HG03135 (cell line): ENCODE measurements around the gene SNX9.
"Not testable (repeated sequence)": the region's sequence is repeated elsewhere in the genome, so short reads cannot be mapped to it uniquely, and the experiment has no call there.

Experiments used
- ATAC-seq: cut with Tn5 transposase; IDR thresholded peaks from one replicate; pipeline ENCODE4 v1.9.1; 2021; ENCODE audit warnings: mild to moderate bottlenecking, moderate library complexity; ENCODE audit not compliant: unreplicated experiment

SNX9 gene

DNA sequence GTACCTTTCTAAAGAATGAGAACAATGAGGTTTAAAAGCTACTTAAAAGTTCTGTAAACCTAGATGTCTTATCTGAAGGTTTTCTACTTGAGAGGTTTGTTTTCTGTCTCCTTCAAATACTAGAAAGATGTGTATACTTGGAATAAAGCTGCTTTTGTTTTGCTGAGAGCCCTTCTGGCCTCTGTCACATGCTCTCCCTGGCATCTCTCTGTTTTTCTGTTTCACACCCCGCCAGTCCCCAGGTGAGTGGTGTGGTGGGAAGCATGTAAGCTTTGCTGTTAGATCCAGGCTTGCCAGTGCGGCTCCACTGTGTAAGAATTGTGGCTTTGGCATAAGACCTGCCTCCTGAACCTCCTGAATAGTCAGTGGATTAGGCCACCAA lies 56.8 kb downstream of the SNX9 start:
- peak; percentile 48 for ATAC-seq

DNA sequence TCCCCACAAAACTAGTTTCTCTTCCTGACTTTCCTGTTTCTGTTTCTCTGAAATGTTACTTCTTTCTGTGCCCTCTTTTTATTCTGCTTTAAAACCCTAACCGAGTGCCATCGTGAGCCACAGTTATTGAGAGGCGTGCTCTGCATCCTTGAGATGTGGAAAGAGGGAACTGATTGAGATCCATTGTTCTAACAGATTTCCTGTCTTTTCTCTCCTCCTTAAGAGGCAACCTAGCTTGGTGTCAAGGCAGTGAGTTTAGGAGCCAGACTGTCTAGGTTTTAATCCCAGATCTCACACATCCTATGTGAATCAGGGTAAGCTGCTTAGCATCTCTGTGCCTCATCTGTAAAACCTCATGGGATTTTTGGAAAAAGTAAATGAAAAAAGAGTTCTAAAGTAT lies 57.5 kb downstream of the SNX9 start:
- ATAC-seq = no peak

DNA sequence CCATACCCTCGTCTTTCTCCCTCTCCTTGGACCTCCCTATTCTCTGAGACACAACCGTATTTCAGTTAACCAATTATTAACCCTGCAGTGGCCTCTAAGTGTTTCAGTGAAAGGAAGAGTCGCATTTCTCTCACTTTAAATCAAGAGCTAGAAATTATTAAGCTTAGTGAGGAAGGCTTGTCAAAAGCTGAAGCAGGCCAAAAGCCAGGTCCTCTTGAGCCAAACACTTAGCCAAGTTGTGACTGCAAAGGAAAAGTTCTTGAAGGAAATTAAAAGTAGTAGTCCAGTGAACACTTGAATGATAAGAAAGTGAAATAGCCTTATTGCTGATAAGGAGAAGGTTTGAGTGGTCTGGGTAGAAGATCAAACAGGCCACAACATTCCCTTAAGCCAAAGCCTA lies 58.3 kb downstream of the SNX9 start:
- no peak for ATAC-seq

- ATAC-seq = no peak
These were observed 61.7 kb downstream of the SNX9 start for GRCh38 chr6:157884756-157885155.

GRCh38 chr6:157885211-157885788 lies 62.3 kb downstream of the SNX9 start:
- no peak for ATAC-seq

DNA sequence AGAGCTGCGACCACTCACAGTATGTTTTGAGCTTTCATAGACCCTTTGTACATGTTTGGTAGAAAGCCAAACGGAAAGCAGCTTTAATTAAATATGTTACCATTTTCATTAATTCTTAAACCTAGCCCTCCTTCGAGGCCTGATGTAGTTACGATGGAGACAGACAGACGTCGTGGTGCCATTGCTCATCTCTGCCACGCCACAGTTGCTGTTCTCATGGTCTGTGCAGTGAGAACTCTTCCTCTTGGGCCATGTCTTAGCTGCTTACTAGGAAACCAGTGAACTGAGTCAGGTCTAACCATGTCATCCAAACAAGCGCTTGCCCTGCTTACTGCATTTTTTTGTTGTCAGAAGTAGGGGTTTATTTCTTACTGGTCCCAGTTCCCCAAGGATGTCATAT lies 62.8 kb downstream of the SNX9 start:
- ATAC-seq = no peak

DNA sequence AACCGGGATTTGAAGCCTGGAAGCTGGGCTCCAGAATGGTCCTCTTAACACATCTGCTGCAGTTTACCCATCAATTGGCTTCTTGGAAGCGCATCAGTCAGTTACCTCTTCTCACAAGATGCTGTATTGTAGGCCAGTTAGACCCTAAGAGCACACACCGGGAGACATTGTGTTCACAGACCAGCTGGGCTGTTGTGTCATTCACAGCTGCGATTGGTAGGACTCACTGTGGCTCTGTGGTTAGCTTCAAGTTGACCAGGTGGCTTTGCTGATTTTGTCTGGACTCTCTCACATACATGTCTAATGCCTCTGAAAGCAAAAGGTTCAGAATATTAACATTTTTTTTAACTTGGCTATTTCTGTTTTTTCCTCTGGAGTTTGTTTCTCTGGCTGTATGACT lies 64.8 kb downstream of the SNX9 start:
- ATAC-seq = no peak

DNA sequence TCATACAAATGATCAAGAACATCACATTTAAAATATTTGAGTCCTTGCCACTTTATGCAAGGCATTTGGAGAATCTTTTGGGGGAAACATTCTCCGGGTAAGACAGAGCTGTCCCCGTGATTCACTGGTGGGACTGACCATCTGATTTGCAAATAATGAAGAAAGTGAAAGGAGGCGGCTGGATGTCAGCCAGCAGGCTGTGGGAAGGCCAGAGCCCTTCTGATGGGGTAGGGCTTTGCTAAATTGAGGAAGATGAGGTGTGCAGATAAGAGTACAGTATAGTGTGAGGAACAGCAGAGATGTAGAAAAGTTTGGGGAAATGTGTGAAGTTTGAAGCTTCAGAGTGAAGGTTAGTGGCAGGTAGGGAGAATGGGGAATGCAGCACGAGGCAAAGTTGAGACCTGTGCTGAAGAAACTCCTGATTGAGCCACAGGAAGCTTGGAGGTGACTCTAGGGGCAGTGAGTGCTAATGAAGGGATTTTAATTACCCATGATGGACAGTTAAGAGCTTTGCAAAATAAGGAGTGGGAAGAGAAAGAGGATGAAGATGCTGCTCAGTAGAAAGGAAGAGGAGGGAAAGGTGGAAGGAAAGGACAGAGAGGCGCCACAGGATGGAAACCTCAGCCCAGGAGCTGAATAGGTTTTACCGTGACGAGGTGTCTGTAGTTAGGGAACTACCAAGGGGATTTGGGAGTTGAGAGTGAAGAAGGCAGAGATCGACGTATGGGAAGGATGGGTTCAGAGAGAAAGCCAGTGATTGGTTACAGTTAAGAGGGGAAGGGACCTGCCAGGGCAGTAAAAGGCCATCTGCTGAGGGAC lies 68.7 kb downstream of the SNX9 start:
- ATAC-seq = no peak

GRCh38 chr6:157892363-157892877 lies 69.4 kb downstream of the SNX9 start:
- no peak for ATAC-seq

GRCh38 chr6:157893238-157893637 lies 70.2 kb downstream of the SNX9 start:
- no peak for ATAC-seq

DNA sequence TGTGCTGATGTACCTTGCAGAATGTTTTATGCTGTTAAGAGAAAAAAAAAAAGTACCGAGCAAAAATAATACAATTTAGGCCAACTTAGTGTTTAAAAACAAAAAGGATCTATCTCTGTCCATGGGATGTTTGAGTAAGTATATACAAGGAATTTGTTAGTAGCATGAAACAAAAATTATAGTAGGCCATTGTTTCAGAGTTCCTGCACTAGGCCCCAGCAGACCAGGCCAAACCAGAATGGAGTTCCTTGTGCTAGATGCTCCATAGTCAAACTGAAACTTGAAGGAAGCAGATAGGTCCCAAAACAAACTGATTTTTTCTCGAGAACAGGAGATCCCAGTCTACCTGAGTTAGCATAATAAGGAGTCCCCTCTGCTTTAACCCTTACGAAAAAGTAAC lies 72.5 kb downstream of the SNX9 start:
- no peak for ATAC-seq

- ATAC-seq = no peak
These were observed 73.9 kb downstream of the SNX9 start for GRCh38 chr6:157896932-157897331.

GRCh38 chr6:157898169-157898568 lies 75.1 kb downstream of the SNX9 start:
- no peak for ATAC-seq

DNA sequence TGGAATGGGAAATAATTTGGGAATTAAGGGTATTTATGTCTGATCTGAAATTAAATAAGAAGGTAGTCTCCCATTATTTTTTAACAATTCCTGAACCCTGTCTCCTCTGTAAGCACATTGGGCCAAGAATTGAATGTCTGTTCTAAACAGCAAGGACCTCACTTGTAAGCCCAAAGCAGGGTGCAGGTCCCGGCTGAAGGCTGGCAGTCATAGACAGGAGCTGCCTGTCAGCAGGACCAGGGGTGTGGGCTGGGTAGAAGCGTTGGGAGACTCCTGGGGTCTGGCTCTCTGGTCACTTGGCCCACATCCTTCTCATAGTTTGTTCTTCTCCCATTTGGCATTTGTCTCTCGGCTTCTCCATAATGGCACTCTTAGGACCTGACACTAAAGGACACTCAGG lies 75.6 kb downstream of the SNX9 start:
- no peak for ATAC-seq

- not testable (repeated sequence) for ATAC-seq
These were observed 77.2 kb downstream of the SNX9 start for GRCh38 chr6:157900262-157900661.

DNA sequence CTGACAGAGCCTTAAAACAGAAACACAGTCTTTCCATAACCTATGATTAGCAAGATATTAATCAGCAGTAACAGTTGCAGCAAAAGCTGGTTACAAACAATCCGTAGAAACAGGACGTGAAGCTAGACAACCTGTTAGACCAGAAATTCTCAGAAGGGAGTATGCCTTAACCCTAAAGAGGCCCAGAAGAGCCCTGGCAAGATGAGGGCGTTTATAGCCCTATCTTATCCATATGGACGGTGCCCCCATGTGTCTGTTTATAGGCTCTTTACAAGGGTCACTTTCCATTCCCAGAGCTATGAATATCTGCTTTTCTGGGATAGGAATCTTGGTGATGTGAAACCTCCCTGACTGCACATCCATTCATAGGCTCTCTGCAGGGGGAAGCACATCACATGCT lies 77.7 kb downstream of the SNX9 start:
- not testable (repeated sequence) for ATAC-seq

DNA sequence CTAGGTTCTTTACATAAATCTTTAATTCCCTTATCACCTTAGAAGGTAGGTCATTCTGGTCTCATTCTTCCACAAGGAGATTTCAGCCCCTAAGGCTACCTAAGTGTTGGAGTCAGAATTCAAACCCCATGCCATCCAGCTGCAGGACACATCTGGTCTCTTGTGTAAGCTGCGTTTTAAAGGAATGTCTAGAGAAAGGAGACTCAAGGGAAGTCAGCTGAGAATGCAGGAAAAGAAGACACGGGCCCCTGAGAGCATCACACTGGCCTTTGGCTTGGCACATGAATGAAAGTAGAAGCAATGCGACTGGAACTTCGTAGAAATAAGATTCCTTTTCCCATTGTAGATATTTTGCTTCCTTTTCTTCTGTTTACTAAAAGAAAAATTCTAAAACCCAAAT lies 82.0 kb downstream of the SNX9 start:
- no peak for ATAC-seq

DNA sequence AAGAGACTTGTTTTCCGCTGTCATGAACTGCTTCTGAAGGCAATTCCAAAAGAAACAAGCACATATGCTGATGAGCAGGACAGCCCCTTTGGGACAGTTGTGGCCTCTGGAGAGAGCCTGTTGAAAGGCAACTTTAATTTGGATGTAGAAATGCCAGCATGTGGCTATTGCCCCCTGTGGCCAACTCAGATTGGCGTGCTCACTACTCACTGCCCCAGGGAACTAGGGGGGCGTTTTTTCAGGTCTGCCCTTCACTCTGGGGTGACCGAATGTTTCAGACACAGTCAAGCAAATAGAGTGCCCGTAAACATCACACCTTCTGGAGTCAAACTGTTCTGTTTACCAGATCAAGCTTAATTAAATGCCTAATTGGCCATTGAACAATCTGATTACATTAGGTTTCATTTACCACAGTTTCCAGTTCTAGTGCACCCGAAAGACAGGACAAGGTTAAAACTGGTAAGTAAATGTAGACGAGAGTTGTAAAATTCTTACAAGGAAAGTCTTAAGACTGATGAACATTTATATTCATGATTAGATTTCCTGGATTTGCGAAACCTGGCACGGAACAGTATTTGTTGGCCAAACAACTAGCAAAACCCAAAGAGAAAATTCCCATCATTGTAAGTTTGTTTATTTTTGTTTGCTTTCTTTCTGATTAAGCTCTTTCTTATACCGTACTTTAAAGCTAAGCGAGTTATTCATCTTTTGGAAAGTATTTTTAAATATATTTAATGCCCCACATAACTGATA lies 82.7 kb downstream of the SNX9 start:
- no peak for ATAC-seq

DNA sequence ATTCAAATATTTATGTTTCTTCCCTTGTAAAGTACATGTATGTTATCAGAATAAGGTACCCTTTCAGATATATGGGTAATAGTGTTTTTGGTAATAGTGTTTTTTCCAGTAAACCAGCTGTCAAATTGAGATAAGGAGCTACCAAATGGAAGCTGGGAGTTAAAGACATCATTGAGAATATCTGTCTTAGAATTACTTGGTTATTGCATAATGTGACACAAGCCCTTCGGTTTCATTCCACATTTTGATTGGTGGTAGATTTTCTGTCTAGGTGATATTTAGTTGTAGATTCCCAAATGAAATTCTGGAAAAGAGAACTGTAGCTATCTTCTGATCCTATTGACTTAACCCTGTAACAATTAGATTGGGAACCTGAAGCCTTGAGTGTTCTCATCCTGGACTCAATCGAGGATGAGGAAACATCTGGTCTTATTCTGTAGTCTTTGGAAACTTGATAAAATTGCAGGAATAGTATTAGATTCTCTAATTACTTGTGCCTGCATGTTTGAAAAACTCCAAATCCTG lies 83.6 kb downstream of the SNX9 start:
- no peak for ATAC-seq

GRCh38 chr6:157907651-157908050 lies 84.6 kb downstream of the SNX9 start:
- no peak for ATAC-seq
